NCI-H2029 (cell line): ENCODE measurements around the gene ERO1A.
"Not testable (repeated sequence)": the region's sequence is repeated elsewhere in the genome, so short reads cannot be mapped to it uniquely, and the experiment has no call there.

Source experiments
- DNase-seq: peaks from one replicate; lab custom pipeline; 2025; lab: John Stamatoyannopoulos, UW

ERO1A gene, protein sequence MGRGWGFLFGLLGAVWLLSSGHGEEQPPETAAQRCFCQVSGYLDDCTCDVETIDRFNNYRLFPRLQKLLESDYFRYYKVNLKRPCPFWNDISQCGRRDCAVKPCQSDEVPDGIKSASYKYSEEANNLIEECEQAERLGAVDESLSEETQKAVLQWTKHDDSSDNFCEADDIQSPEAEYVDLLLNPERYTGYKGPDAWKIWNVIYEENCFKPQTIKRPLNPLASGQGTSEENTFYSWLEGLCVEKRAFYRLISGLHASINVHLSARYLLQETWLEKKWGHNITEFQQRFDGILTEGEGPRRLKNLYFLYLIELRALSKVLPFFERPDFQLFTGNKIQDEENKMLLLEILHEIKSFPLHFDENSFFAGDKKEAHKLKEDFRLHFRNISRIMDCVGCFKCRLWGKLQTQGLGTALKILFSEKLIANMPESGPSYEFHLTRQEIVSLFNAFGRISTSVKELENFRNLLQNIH

DNA sequence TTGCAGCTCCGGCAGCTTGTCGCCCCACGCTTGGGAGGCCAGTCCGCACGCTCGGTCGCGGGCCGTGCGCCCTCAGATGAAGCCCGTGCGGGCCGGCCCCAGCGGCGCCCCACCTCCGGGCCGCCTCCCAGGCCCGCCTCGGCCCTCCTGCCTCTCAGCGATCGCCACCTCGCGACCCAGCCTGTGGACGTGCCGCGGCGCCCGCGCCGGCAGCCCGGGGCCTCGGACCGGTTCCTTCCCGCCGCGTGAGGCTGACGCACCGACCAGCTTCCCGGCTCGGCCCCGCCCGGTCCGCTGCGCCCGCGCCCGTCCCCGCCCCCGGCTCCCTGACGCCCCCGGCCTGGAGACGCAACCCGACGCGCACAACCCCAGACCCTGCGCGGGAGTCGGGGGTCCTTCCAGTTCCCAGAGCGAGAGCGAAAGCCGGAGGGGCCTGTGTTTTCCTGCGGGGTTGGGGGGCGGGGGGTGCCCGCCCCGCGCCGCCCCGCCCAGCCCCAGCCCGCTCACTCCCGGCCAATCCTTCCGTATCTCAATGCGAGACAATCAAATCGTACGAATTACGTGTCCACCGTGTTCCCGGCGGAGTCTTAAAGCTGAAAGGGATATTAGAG is at the start of gene ERO1A:
TSS of gene ERO1A (minus strand) at position 78 of the 611 bp plus-strand sequence. CDS start at position 1, 77 bp downstream.
- DNase-seq, result peak; percentile 78

DNA sequence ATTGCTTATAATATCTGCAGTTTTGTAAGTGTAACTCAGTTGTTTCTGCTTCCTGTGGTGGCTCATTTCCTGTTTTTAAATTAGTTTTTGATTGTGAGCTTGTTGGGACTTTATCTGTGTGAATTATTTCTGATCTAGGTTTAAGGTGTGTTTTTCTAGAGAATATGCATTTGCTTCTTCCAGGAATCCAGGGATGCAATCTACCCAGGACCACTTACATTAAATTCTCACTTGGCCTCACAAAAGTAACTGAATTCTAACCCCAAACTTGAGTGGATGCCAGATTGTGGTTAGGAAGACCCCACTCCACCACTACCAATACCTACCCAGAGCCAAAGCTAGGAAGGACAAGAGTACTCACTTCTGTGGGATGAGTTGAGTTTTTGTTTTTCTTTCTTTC is 46.5 kb upstream of the ERO1A start:
- DNase-seq, result no peak

DNA sequence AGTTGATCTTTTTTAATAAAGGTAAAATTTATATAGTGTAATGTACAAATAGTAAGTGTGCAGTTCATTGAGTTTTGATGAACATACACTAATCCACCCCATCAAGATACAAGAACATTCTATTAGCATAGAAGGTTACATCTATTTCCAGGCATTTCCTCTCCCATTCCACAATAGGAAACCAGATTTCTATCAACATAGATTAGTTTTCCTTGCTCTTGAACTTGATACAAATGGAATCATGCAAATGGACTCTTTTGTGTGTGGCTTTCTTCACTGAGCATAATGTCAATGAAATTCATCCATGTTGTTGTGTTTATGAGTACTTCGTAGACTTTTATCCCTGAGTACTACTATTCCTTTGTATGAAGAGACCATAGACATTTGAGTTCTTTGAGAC is 45.4 kb upstream of the ERO1A start:
- DNase-seq, result no peak

- no peak for DNase-seq
Observed at GRCh38 chr14:52738409-52738808, 43.1 kb upstream of the ERO1A start.

GRCh38 chr14:52735921-52736489 is 40.6 kb upstream of the ERO1A start:
- no peak for DNase-seq

GRCh38 chr14:52733824-52734223 is 38.5 kb upstream of the ERO1A start:
- DNase-seq, result no peak

DNA sequence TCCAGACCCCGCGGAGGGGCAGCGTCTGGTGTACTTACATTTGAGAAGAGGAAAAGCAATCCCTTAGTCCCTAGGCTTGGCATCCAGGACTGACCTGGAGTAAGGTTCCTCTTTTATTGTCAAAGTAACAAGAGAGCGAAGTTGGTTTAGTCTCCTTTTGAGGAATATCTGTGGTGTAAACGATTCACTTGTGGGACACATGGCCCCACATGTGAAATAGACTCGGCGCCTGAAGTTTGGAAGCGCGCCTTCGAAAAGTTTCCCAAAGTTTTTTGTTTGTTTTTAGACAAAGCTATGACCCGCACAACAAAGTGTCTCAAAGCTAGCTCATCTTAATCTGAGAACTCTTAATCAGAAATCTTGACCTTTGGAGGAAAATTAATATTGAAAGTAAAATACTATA is 35.4 kb upstream of the ERO1A start:
- DNase-seq, result peak; percentile 6

DNA sequence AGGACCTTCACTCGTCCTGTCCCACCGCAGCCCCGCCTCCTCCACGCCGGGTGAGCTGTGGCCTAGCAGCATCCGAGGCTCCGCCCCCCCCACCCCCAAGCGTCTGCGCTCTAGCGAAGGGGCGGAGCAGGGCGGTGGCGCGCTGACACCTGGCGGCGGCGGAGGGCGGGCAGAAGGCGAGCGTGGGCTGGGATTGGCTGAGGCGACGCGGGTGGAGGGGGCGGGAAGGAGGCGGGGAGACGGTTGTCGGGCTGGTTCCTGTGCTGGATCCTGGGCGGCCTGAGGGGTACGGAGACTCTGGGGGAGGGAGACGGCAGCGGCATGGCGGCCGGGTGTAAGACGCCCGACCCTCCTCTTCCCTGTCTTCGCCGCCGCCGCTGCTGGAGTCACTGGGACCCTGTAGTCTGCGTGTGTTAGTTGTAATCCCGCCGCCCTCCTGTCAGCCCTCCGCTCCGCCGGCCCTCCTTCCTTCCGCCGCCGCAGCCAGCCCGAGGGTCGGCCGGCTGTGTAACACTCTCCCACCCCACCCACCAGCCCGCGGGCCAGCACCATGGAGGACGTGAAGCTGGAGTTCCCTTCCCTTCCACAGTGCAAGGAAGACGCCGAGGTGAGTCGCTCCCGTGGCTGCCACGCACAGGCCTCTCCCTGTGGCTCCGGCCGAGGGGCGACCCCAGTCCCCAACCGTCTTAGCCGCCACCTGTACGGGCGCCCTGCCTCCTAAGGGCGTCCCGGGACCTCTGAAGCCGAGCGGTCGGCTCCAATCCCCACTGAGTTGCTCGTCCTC is 34.8 kb upstream of the ERO1A start, which contains the start of gene STYX:
TSS of gene STYX (plus strand) at position 242 of the 784 bp plus-strand sequence. CDS start at position 551, 309 bp downstream.
- DNase-seq, result peak; percentile 99

GRCh38 chr14:52729585-52729924 is 34.2 kb upstream of the ERO1A start:
- no peak for DNase-seq

GRCh38 chr14:52729035-52729434 is 33.7 kb upstream of the ERO1A start:
- DNase-seq, result not testable (repeated sequence)

DNA sequence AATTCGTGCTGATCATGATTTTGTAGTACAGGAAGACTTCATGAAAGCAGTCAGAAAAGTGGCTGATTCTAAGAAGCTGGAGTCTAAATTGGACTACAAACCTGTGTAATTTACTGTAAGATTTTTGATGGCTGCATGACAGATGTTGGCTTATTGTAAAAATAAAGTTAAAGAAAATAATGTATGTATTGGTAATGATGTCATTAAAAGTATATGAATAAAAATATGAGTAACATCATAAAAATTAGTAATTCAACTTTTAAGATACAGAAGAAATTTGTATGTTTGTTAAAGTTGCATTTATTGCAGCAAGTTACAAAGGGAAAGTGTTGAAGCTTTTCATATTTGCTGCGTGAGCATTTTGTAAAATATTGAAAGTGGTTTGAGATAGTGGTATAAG is 32.2 kb upstream of the ERO1A start:
- DNase-seq, result not testable (repeated sequence)

- no peak for DNase-seq
Observed at GRCh38 chr14:52724360-52724644, 28.9 kb upstream of the ERO1A start.

- DNase-seq, result no peak
Observed at GRCh38 chr14:52723514-52724359, 28.4 kb upstream of the ERO1A start.

GRCh38 chr14:52716155-52716554 is 20.8 kb upstream of the ERO1A start:
- DNase-seq, result no peak

DNA sequence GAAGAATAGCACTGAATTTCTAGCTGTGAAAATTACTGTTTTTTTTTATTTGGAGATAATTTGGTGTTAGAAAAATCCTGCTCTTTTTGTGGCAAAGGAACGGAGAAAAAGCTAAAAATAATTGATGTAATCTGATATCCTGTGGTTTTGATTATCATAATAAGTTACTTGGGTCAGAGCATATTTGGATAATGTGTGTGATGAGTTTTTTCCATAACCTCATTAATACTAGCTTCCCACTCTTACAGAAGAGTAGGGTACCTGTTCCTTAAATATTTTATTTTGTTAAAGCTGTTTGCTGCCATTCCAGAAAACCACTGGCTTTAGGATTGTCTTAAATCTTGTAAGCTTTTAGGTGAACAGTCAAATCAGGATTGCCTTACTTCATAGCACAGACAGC is 16.3 kb upstream of the ERO1A start:
- no peak for DNase-seq

DNA sequence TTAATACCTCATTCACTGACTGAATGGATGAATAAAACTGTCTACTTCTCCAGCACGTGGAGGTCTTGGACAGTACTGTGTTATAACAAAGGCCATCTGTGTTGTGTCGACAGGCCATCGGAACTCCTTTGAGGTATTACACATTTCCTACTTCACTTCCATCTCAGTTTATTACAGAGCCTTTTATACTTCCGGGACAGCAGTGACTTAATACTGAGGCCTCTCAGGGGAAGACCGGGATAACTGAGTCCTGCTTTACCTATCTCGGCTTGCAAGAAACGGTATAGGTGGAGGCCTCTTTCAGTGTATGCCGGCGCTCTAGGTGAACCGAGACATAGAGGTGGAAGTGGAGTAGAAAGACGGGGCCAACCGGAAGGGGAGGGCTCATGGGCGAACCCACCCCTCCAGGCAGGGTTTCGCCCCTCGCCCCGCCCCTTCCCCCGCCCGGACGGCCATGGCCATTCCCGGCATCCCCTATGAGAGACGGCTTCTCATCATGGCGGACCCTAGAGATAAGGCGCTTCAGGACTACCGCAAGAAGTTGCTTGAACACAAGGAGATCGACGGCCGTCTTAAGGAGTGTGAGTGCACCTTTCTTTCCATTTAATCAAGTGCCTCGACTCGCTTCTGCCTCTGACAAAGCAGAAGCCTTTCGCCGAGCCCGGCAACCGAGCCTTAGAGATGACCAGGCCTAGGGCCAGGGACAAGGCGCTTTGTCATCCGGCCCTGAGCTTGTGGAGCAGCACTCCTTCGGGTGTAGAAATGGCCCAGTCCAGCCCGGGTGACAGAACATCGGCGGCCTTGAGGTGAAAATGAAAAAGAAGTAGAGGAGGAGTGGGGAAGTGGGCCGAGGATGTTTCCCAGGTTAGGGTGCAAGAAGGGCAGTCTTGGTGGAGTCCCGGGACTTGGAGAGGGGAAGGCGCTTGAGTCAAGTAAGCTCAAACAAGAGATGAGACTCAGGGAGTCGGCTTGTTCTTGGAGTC is 11.7 kb upstream of the ERO1A start, which contains the start of gene PSMC6:
TSS of gene PSMC6 (plus strand) at position 477 of the 983 bp plus-strand sequence. CDS start at position 497, 20 bp downstream.
- DNase-seq, result peak; percentile 97

DNA sequence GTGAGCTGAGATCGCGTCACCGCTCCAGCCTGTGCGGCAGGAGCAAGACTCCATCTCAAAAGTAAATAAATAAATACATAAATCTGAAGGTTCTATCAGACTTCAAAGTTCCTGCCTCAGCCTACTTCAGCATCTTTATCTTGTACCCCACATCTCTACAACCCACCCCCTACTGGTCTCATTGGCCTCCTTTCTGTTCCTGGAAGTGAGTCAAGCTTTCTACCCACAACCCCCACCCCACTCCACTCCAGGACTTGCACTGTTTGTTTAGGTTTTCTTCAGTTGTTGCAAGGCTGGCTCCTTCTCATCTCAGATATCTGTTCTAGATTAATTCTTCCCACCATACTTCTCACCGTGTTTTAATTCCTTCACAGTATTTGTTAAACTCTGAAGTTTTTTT is 10.9 kb upstream of the ERO1A start:
- peak; percentile 12 for DNase-seq

DNA sequence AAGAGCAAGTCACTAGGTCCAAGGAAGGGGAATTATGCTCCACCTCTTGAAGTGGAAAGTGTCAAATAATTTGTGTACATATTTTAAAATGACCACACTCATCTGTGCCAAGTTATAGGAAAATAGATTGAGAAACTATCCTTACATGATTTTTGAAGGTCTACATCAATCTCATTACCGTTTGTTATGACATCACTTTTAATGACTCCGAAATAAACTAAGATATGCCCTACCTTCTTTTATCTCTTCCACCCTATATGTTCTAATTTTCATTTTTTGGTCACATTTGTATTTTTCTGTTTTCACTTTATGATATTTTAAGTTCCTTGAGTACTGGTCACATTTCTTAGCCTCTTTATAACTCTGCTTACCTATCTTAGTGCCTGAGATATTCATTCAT is 8.3 kb upstream of the ERO1A start:
- DNase-seq, result no peak

DNA sequence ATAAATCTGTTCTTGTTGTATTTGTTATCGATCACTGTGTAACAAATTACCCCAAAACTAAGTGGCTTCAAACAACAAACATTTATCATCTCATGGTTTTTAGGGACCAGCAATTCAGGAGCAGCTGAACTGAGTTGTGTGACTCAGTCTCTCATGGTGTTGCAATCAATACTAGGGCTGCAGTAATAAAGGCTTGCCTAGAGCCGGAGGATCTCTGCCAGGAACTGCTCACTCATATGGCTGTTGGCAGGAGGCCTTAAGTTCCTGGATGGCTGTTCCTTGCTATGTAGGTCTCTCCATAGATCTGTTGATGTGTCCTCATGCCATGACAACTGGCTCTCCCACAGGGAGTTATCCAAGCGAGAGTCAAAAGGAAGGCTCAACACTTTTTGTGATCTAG is 7.9 kb upstream of the ERO1A start:
- peak; percentile 46 for DNase-seq

DNA sequence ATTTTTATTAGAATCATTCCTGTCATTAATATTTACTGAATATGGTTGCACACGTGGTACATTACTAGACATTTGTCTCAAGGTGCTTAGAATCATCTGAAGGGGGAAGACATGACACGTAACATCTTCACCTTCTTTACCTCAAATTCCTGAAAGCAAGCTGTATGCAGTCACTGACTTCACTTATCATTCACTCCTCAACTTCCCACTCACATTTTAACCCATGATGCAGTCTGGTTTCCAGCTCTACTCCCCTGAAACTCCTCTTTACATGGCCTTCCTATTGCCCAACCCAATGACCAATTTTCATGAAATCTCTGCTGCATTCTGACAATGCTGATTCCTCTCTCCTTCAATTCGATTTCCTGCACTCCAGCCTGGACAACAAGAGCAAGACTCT is 5.9 kb upstream of the ERO1A start:
- DNase-seq, result no peak
